Panc1 (cell line): ENCODE data around the gene CD8A. TPM values are rescaled to one million over a fixed set of nuclear protein-coding genes. Genes with fewer than 3 reads are reported as not detected.

Experiments
- ATAC-seq: fragments of 200-7000 bp; cut with Tn5 transposase; 2 replicates; pipeline ENCODE4 v1.9.1; 2020; ENCODE audit warnings: mild to moderate bottlenecking, moderate library complexity
- BruUV-seq: library from RNA; stranded (reverse); fragments of 400-500 nt; replicated peaks from 2 replicates; lab custom pipeline; 2021; lab: Mats Ljungman, UMichigan
- CTCF ChIA-PET: fragments of 300-600 bp; sonication (Branson Sonifier 250); formaldehyde crosslinking; loops from one replicate; lab custom pipeline; 2022; ENCODE audit warnings: antibody characterized with exemption; lab: Charles Lee
- POLR2A ChIA-PET: fragments of 300-600 bp; sonication (Branson Sonifier 250); formaldehyde crosslinking; loops from one replicate; lab custom pipeline; 2022; ENCODE audit warnings: antibody characterized with exemption; lab: Charles Lee
- DNase-seq: peaks from one replicate; pipeline ENCODE4 v3.0.0-alpha.2; 2010; ENCODE audit warnings: low read depth, low spot score
- H3K27ac ChIP-seq: 2 replicates; pipeline ENCODE4 v1.5.1; 2011; ENCODE audit warnings: mild to moderate bottlenecking, low read length, inconsistent platforms
- H3K27me3 ChIP-seq: fragments of 200-500 bp; sonication (Bioruptor generic); 2 replicates; pipeline ENCODE4 v1.6.0; 2014; ENCODE audit warnings: low read length, inconsistent platforms; ENCODE audit not compliant: control insufficient read depth, insufficient read depth
- H3K36me3 ChIP-seq: fragments of 200-500 bp; sonication (Bioruptor generic); 2 replicates; pipeline ENCODE4 v1.5.1; 2014; ENCODE audit warnings: inconsistent platforms, mild to moderate bottlenecking, low read length, moderate library complexity; ENCODE audit not compliant: control insufficient read depth, insufficient read depth
- H3K4me1 ChIP-seq: 2 replicates; pipeline ENCODE4 v1.5.1; 2011; ENCODE audit warnings: inconsistent platforms, mild to moderate bottlenecking, low read length, moderate library complexity; ENCODE audit not compliant: control insufficient read depth, insufficient read depth
- H3K4me3 ChIP-seq, 2 experiments: 2 replicates each; pipeline ENCODE4 v1.5.1; 2011 to 2012; ENCODE audit warnings: low read depth in 2 of 2, low read length in 2 of 2, mild to moderate bottlenecking in 2 of 2, inconsistent platforms in 1 of 2, moderate library complexity in 1 of 2
- H3K9me3 ChIP-seq: fragments of 200-500 bp; sonication (Bioruptor generic); 2 replicates; pipeline ENCODE4 v1.5.1; 2014; ENCODE audit warnings: low read depth, mild to moderate bottlenecking, inconsistent platforms, low read length, moderate library complexity; ENCODE audit not compliant: control insufficient read depth, insufficient read depth
- CTCF ChIP-seq: fragments of 450-650 bp; IDR thresholded peaks from 2 replicates; pipeline ENCODE4 v1.5.1; 2017; ENCODE audit warnings: mild to moderate bottlenecking
- POLR2AphosphoS5 ChIP-seq: IDR thresholded peaks from 2 replicates; pipeline ENCODE4 v1.6.1; 2012; ENCODE audit warnings: mild to moderate bottlenecking, low read depth, low read length, moderate library complexity
- REST ChIP-seq, 2 experiments: IDR thresholded peaks; 2 replicates each; pipeline ENCODE4 v1.6.1; 2011 to 2012; ENCODE audit warnings: low read depth in 2 of 2, control low read depth in 1 of 2, low read length in 1 of 2, mild to moderate bottlenecking in 1 of 2, moderate library complexity in 1 of 2; ENCODE audit not compliant: insufficient read depth in 1 of 2
- SIN3A ChIP-seq: IDR thresholded peaks from 2 replicates; pipeline ENCODE4 v1.6.1; 2012; ENCODE audit warnings: low read depth, mild to moderate bottlenecking, low read length, moderate library complexity, borderline replicate concordance; ENCODE audit not compliant: insufficient read depth
- TCF7L2 ChIP-seq: IDR thresholded peaks from 2 replicates; pipeline ENCODE4 v1.6.1; 2011; ENCODE audit warnings: mild to moderate bottlenecking, low read depth, low read length, inconsistent platforms
- in situ Hi-C: cut with HindIII; loops from 2 replicates; pipeline ENCODE4 v1.10.0; 2016; ENCODE audit warnings: low sequenced_read_pairs, low pct_unique_long_range_greater_than_20kb
- intact Hi-C: fragments of 100-400 bp; cut with micrococcal nuclease; formaldehyde crosslinking; loops from one replicate; pipeline ENCODE4 v1.10.0; 2022; ENCODE audit not compliant: unreplicated experiment
- total RNA-seq: library from RNA; stranded (reverse); gene quantifications from one replicate; pipeline ENCODE4 v1.2.1, GENCODE V29; 2021; ENCODE audit not compliant: unreplicated experiment

Gene CD8A
- total RNA-seq, 1 experiment from 2014 or later = 0.41 TPM

GRCh38 chr2:86770816-86771301 is 19.9 kb downstream of the CD8A start:
- no peak for TF ChIP-seq POLR2AphosphoS5
- no peak for TF ChIP-seq REST (IDR thresholded peaks at IDR 0.05; ENCODE audit: insufficient read depth in 1 of 2, low read depth in 2 of 2, low read length in 1 of 2)
- H3K27me3 ChIP-seq = no peaks in the 10 kb centered on the region
- no peak overlapping the region for H3K4me3 ChIP-seq
- POLR2A ChIA-PET = no interaction called here
- intact Hi-C loops = no loop called here
- H3K4me1 ChIP-seq = no peaks in the 10 kb centered on the region
- no peak for ATAC-seq
- no TSS peak for BruUV-seq
- H3K9me3 ChIP-seq = no peaks in the 10 kb centered on the region
- H3K27ac ChIP-seq = no peak overlapping the region
- H3K36me3 ChIP-seq = peaks cover 18% of the 10 kb centered on the region
- CTCF ChIA-PET = no interaction called here
- DNase-seq = no peak
- in situ Hi-C loops = no loop called here

- H3K9me3 ChIP-seq = no peaks in the 10 kb centered on the region
- H3K36me3 ChIP-seq = peaks cover 20% of the 10 kb centered on the region
- ChIA-PET POLR2A (no interaction called here), CTCF (no interaction called here)
- TF ChIP-seq SIN3A (no peak), CTCF (no peak), TCF7L2 (no peak), REST (IDR thresholded peaks at IDR 0.05; ENCODE audit: insufficient read depth in 1 of 2, low read depth in 2 of 2, low read length in 1 of 2) (no peak), POLR2AphosphoS5 (no peak)
- intact Hi-C loops (no loop called here), in situ Hi-C loops (no loop called here)
- ATAC-seq (no peak), DNase-seq (no peak)
- no peak overlapping the region for H3K4me3 ChIP-seq
- H3K4me1 ChIP-seq = no peaks in the 10 kb centered on the region
- H3K27ac ChIP-seq = no peak overlapping the region
- BruUV-seq = no TSS peak
- no peaks in the 10 kb centered on the region for H3K27me3 ChIP-seq
Measured at GRCh38 chr2:86769838-86770237, 20.9 kb downstream of the CD8A start.
